Measurements from ENCODE around the gene SMIM23.

Gene SMIM23

DNA sequence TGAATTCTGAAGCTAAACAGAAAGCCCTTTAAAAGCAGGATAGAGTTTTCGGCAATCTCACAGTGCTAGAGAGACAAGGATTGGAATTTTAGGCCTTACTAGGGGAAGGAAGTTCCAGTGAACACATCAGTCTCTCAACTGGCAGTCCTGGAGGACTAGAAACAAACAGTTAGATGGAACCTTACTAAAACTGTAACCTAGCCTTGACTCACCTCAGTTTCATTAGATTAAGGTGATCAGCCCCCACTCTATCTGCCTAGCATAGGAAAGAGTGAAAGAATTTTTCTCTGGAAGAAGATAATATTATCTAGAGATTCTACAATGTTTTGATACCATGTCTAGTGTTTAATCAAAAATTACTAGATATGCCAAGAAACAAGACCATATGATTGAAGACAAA is 25.8 kb upstream of the SMIM23 start:
- POLR2A ChIA-PET = no interaction called here
- 100% methylated on average over 1 of the region's 1 CpG for WGBS (ENCODE audit: insufficient coverage)
- Histone ChIP-seq H3K36me3 (ENCODE audit: control insufficient read depth in 4 of 4, insufficient read depth in 4 of 4, low read length in 3 of 4) (no peaks in the 10 kb centered on the region), H3K9me3 (ENCODE audit: control extremely low read depth in 1 of 5, control insufficient read depth in 4 of 5, insufficient read depth in 2 of 5, low read depth in 1 of 5, low read length in 4 of 5) (peaks cover 0 to 16% (median 3%) of the 10 kb centered on the region in 5 experiments), H3K4me3 (ENCODE audit: control insufficient read depth in 1 of 7, extremely low read depth in 1 of 7, insufficient read depth in 4 of 7, low read depth in 2 of 7, low read length in 6 of 7) (no peak overlapping the region), H3K27me3 (replicated peaks in 2 of 5; ENCODE audit: control insufficient read depth in 4 of 5, insufficient read depth in 5 of 5, low read length in 4 of 5) (no peaks in the 10 kb centered on the region), H3K27ac (ENCODE audit: insufficient read depth in 1 of 2, low read depth in 1 of 2, low read length in 2 of 2, poor library complexity in 1 of 2, severe bottlenecking in 2 of 2) (no peak overlapping the region), H3K4me1 (ENCODE audit: control extremely low read depth in 1 of 4, control insufficient read depth in 4 of 4, insufficient read depth in 4 of 4, low read length in 3 of 4) (no peaks in the 10 kb centered on the region)
- CTCF ChIA-PET = interaction anchor here (0.9 to 4.0 kb wide), 2 partner anchors 12 to 55 kb away, joined by 3 to 10 read pairs; no protein-coding TSS in a partner anchor
- DNase-seq = no peak

DNA sequence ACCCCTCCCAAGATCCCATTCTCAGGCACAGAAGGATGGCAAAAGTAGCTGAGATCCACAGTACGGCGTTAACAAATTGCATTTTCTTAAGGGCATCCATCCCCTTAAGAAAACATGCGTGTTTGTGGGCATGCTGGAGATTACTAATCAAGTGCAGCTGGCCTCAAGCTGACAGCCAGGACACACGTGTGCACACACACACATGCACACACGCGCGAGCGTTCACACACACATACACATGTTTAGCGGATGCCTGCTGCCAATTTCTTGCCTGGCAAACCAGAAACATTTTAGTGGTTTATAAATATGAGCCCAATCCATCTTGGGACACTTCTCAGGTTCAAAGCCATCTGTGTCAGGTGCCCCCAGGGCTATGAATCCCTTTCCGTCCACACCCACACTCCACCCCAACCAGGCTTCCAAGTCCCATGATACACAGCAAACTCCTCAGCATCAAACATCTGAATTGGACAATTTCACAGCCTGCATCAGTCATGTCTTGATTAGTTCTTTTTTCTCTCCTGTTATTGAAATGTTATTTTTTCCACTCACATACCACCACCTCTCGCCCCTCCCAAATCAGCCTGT is 23.5 kb upstream of the SMIM23 start:
- H3K27ac ChIP-seq (ENCODE audit: insufficient read depth in 1 of 2, low read depth in 1 of 2, low read length in 2 of 2, poor library complexity in 1 of 2, severe bottlenecking in 2 of 2) = no peak overlapping the region
- DNase-seq = no peak
- WGBS (ENCODE audit: insufficient coverage) = 93% methylated on average over 4 of the region's 11 CpGs
- no peaks in the 10 kb centered on the region for H3K27me3 ChIP-seq (replicated peaks in 2 of 5; ENCODE audit: control insufficient read depth in 4 of 5, insufficient read depth in 5 of 5, low read length in 4 of 5)
- H3K36me3 ChIP-seq (ENCODE audit: control insufficient read depth in 4 of 4, insufficient read depth in 4 of 4, low read length in 3 of 4) = no peaks in the 10 kb centered on the region
- H3K4me1 ChIP-seq (ENCODE audit: control extremely low read depth in 1 of 4, control insufficient read depth in 4 of 4, insufficient read depth in 4 of 4, low read length in 3 of 4) = no peaks in the 10 kb centered on the region
- CTCF ChIA-PET = no interaction called here
- no peak overlapping the region for H3K4me3 ChIP-seq (ENCODE audit: control insufficient read depth in 1 of 7, extremely low read depth in 1 of 7, insufficient read depth in 4 of 7, low read depth in 2 of 7, low read length in 6 of 7)
- POLR2A ChIA-PET = no interaction called here
- peaks cover 0 to 18% (median 3%) of the 10 kb centered on the region in 5 experiments for H3K9me3 ChIP-seq (ENCODE audit: control extremely low read depth in 1 of 5, control insufficient read depth in 4 of 5, insufficient read depth in 2 of 5, low read depth in 1 of 5, low read length in 4 of 5)

DNA sequence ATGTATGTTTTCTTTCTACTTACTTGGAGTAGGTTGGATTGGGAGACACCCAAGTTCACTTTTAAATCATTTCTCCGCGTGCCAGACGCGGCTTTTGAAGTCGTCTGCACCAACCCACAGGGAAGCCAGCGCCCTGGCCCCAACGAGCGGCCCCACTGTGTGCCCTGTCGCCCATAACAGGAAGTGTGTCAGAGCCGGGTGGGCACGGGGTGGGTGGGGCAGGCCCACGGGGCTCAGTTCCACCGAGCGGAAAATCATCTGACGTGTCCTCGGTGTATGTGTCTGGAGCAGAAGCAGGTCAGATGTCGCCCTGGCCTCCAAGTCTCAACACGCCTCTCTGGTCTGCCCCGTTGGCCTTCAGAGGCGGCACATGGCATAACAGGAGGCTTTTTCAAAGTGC is 22.7 kb upstream of the SMIM23 start:
- DNase-seq = no peak
- Histone ChIP-seq H3K9me3 (ENCODE audit: control extremely low read depth in 1 of 5, control insufficient read depth in 4 of 5, insufficient read depth in 2 of 5, low read depth in 1 of 5, low read length in 4 of 5) (peaks cover 0 to 20% (median 3%) of the 10 kb centered on the region in 5 experiments), H3K27ac (ENCODE audit: insufficient read depth in 1 of 2, low read depth in 1 of 2, low read length in 2 of 2, poor library complexity in 1 of 2, severe bottlenecking in 2 of 2) (no peak overlapping the region), H3K27me3 (replicated peaks in 2 of 5; ENCODE audit: control insufficient read depth in 4 of 5, insufficient read depth in 5 of 5, low read length in 4 of 5) (no peaks in the 10 kb centered on the region), H3K4me3 (ENCODE audit: control insufficient read depth in 1 of 7, extremely low read depth in 1 of 7, insufficient read depth in 4 of 7, low read depth in 2 of 7, low read length in 6 of 7) (no peak overlapping the region), H3K36me3 (ENCODE audit: control insufficient read depth in 4 of 4, insufficient read depth in 4 of 4, low read length in 3 of 4) (no peaks in the 10 kb centered on the region), H3K4me1 (ENCODE audit: control extremely low read depth in 1 of 4, control insufficient read depth in 4 of 4, insufficient read depth in 4 of 4, low read length in 3 of 4) (no peaks in the 10 kb centered on the region)
- CTCF ChIA-PET = no interaction called here
- POLR2A ChIA-PET = no interaction called here
- WGBS (ENCODE audit: insufficient coverage) = 90% methylated on average over 20 of the region's 20 CpGs

DNA sequence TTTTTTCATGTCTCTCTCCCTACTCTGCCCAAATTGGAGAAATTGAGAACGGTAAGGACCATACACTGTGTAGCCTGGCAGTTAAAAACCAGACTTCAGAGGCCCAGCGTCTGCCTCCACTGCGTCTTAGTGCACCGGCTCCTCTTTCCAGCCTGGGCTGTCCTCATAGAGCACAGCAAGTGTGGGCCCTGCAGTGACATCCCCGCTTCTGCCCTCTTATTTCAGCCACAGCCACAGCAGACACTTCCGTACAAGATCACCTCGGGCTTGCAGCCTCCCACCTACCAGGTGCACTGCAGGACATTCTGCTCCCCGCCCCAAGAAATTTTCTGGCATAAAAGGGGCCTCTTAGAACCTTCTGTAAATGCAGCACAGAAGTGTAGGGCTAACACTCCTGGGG is 21.4 kb upstream of the SMIM23 start:
- DNase-seq = no peak
- no peak overlapping the region for H3K4me3 ChIP-seq (ENCODE audit: control insufficient read depth in 1 of 7, extremely low read depth in 1 of 7, insufficient read depth in 4 of 7, low read depth in 2 of 7, low read length in 6 of 7)
- no peak overlapping the region for H3K27ac ChIP-seq (ENCODE audit: insufficient read depth in 1 of 2, low read depth in 1 of 2, low read length in 2 of 2, poor library complexity in 1 of 2, severe bottlenecking in 2 of 2)
- H3K4me1 ChIP-seq (ENCODE audit: control extremely low read depth in 1 of 4, control insufficient read depth in 4 of 4, insufficient read depth in 4 of 4, low read length in 3 of 4) = no peaks in the 10 kb centered on the region
- POLR2A ChIA-PET = no interaction called here
- no peaks in the 10 kb centered on the region for H3K36me3 ChIP-seq (ENCODE audit: control insufficient read depth in 4 of 4, insufficient read depth in 4 of 4, low read length in 3 of 4)
- CTCF ChIA-PET = no interaction called here
- peaks cover 0 to 21% (median 3%) of the 10 kb centered on the region in 5 experiments for H3K9me3 ChIP-seq (ENCODE audit: control extremely low read depth in 1 of 5, control insufficient read depth in 4 of 5, insufficient read depth in 2 of 5, low read depth in 1 of 5, low read length in 4 of 5)
- H3K27me3 ChIP-seq (replicated peaks in 2 of 5; ENCODE audit: control insufficient read depth in 4 of 5, insufficient read depth in 5 of 5, low read length in 4 of 5) = no peaks in the 10 kb centered on the region
- WGBS (ENCODE audit: insufficient coverage) = 97% methylated on average over 8 of the region's 8 CpGs

DNA sequence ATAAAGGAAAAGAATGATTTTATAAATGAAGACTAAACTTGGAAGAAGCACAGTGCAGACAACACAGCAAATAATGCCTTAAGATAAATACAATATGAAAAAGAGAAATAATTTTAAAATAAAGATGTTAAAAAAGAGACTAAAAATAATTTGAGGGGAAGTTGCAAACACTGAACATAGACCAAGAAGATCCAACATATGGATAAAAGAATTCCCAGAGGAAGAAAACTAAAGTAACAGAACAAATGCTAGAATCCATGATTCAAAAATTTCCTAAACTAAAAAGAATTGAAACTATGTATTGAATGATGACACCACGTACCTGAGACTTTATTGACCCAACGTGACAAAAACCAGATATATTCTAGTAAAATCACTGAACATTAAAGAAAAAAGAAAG is 18.7 kb upstream of the SMIM23 start:
- peaks cover 0 to 14% (median 12%) of the 10 kb centered on the region in 4 experiments for H3K4me1 ChIP-seq (ENCODE audit: control extremely low read depth in 1 of 4, control insufficient read depth in 4 of 4, insufficient read depth in 4 of 4, low read length in 3 of 4)
- H3K9me3 ChIP-seq (ENCODE audit: control extremely low read depth in 1 of 5, control insufficient read depth in 4 of 5, insufficient read depth in 2 of 5, low read depth in 1 of 5, low read length in 4 of 5) = peaks cover 0 to 6% (median 3%) of the 10 kb centered on the region in 5 experiments
- peak in 1 of 3 donors; percentile 12 for DNase-seq
- no peaks in the 10 kb centered on the region for H3K36me3 ChIP-seq (ENCODE audit: control insufficient read depth in 4 of 4, insufficient read depth in 4 of 4, low read length in 3 of 4)
- H3K27me3 ChIP-seq (replicated peaks in 2 of 5; ENCODE audit: control insufficient read depth in 4 of 5, insufficient read depth in 5 of 5, low read length in 4 of 5) = no peaks in the 10 kb centered on the region
- WGBS (ENCODE audit: insufficient coverage) = no CpG with 5 or more reads among the region's 2 CpGs
- H3K4me3 ChIP-seq (ENCODE audit: control insufficient read depth in 1 of 7, extremely low read depth in 1 of 7, insufficient read depth in 4 of 7, low read depth in 2 of 7, low read length in 6 of 7) = no peak overlapping the region
- ChIA-PET CTCF (no interaction called here), POLR2A (no interaction called here)
- no peak overlapping the region for H3K27ac ChIP-seq (ENCODE audit: insufficient read depth in 1 of 2, low read depth in 1 of 2, low read length in 2 of 2, poor library complexity in 1 of 2, severe bottlenecking in 2 of 2)

DNA sequence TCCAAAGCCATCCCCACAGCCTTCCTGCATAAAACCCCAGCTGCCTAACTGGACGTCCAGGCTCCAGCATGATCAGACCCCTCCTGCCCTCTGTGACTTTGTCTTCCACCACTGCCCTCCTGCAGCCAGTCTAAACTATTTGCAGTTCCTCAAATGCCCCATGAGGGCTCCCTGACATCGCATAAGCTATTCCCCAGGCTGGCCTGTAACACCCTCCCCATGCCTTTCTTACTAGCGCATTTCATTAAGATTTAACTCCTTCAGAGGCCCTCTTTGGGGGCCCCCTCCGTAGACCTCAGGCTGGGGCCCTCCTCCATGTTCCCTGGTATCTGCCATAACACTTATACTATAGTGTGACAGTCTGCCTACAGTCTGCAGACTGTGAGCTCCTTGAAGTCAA is 15.5 kb upstream of the SMIM23 start:
- CTCF ChIA-PET = interaction anchor here (0.8 to 2.1 kb wide), 7 partner anchors 9 to 138 kb away, joined by 3 to 7 read pairs (median 3); no protein-coding TSS in a partner anchor
- DNase-seq = peak; percentile 54 to 71 (median 70)
- Histone ChIP-seq H3K27me3 (replicated peaks in 2 of 5; ENCODE audit: control insufficient read depth in 4 of 5, insufficient read depth in 5 of 5, low read length in 4 of 5) (no peaks in the 10 kb centered on the region), H3K9me3 (ENCODE audit: control extremely low read depth in 1 of 5, control insufficient read depth in 4 of 5, insufficient read depth in 2 of 5, low read depth in 1 of 5, low read length in 4 of 5) (peaks cover 0 to 6% (median 3%) of the 10 kb centered on the region in 5 experiments), H3K4me3 (ENCODE audit: control insufficient read depth in 1 of 7, extremely low read depth in 1 of 7, insufficient read depth in 4 of 7, low read depth in 2 of 7, low read length in 6 of 7) (peak overlapping the region in 1 of 7 experiments; percentile 8), H3K4me1 (ENCODE audit: control extremely low read depth in 1 of 4, control insufficient read depth in 4 of 4, insufficient read depth in 4 of 4, low read length in 3 of 4) (peaks cover 0 to 23% (median 16%) of the 10 kb centered on the region in 4 experiments), H3K36me3 (ENCODE audit: control insufficient read depth in 4 of 4, insufficient read depth in 4 of 4, low read length in 3 of 4) (no peaks in the 10 kb centered on the region), H3K27ac (ENCODE audit: insufficient read depth in 1 of 2, low read depth in 1 of 2, low read length in 2 of 2, poor library complexity in 1 of 2, severe bottlenecking in 2 of 2) (no peak overlapping the region)
- WGBS (ENCODE audit: insufficient coverage) = 0% methylated on average over 4 of the region's 4 CpGs
- POLR2A ChIA-PET = no interaction called here

DNA sequence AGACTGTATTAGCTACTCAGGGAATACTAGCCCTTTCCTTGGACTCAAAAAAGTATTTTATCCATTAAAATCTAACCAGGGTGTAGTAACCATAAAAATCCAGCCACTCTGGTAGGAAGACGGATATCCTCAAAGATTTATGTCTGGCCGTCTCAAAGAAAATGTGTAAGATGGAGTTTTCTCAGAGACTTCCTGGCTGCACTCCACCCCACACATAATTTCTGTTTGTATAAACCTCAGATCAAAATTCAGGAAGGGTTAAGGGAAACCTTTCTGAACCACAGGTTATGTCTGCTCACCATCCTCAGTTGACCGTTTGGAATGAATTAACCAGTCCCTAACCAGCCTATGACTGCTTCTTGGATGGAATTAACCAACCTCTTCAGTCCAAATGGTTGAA is 13.8 kb upstream of the SMIM23 start:
- 0% methylated on average over 1 of the region's 3 CpGs for WGBS (ENCODE audit: insufficient coverage)
- peak in 2 of 3 donors; percentile 44 to 58 for DNase-seq
- Histone ChIP-seq H3K9me3 (ENCODE audit: control extremely low read depth in 1 of 5, control insufficient read depth in 4 of 5, insufficient read depth in 2 of 5, low read depth in 1 of 5, low read length in 4 of 5) (peaks cover 0 to 5% (median 3%) of the 10 kb centered on the region in 5 experiments), H3K36me3 (ENCODE audit: control insufficient read depth in 4 of 4, insufficient read depth in 4 of 4, low read length in 3 of 4) (no peaks in the 10 kb centered on the region), H3K27ac (ENCODE audit: insufficient read depth in 1 of 2, low read depth in 1 of 2, low read length in 2 of 2, poor library complexity in 1 of 2, severe bottlenecking in 2 of 2) (no peak overlapping the region), H3K4me3 (ENCODE audit: control insufficient read depth in 1 of 7, extremely low read depth in 1 of 7, insufficient read depth in 4 of 7, low read depth in 2 of 7, low read length in 6 of 7) (no peak overlapping the region), H3K4me1 (ENCODE audit: control extremely low read depth in 1 of 4, control insufficient read depth in 4 of 4, insufficient read depth in 4 of 4, low read length in 3 of 4) (peaks cover 0 to 23% (median 16%) of the 10 kb centered on the region in 4 experiments), H3K27me3 (replicated peaks in 2 of 5; ENCODE audit: control insufficient read depth in 4 of 5, insufficient read depth in 5 of 5, low read length in 4 of 5) (no peaks in the 10 kb centered on the region)
- POLR2A ChIA-PET = no interaction called here
- CTCF ChIA-PET = interaction anchor here (1.2 kb wide), 1 partner anchor 138 kb away, joined by 3 read pairs; no protein-coding TSS in a partner anchor
